GM21529 (cell line): ENCODE measurements around the gene NRN1.
"Not testable (repeated sequence)": the region's sequence is repeated elsewhere in the genome, so short reads cannot be mapped to it uniquely, and the experiment has no call there.

Experiments
- ATAC-seq: cut with Tn5 transposase; IDR thresholded peaks from one replicate; pipeline ENCODE4 v1.9.1; 2021; ENCODE audit not compliant: unreplicated experiment

Gene NRN1, protein sequence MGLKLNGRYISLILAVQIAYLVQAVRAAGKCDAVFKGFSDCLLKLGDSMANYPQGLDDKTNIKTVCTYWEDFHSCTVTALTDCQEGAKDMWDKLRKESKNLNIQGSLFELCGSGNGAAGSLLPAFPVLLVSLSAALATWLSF

DNA sequence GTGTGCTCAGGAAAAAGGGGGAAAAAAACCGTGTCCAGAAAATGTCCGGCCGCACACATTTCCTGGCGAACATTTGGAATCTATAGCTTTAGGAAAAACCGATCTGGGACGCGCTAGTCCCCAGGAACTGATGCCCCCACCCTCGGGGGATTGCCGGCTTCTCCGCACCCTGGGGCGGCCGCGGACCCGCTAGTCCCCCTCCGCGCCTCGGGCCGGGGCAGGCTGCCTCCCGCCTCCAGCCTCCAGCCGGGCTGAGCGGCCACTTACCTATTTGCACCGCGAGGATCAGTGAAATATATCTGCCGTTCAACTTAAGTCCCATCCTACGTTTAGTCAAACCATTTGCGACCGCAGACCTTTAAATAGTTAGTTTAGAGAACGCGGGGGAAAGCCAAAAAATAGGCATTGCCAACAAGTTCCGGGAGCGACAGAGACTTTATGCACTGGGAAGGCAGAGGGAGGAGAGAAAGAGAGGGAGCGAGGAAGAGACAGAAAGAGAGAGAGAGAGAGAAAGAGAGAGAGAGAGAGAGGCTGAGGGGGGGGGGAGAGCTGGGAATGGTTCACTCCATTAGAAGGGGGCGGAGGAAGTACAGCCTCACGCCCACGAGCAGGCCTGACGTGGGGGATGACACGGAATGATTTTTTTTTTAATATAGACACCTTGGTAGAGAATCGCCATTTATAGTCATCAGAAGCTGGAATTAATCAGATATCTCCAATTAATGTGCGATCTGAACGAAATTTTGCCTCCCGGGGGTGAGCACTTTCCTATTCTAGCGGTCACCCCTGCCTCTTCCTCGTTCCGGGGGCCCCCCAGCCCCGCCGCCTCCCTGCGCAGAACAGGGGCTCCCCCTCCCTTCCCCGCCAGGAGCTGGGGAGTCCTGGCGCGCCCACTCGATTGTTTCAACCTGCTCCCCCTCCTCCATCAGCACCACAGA lies at the start of gene NRN1:
TSS of gene NRN1 (minus strand) at position 498 of the 938 bp plus-strand sequence. CDS start at position 322, 176 bp downstream.
- ATAC-seq = peak; percentile 1

DNA sequence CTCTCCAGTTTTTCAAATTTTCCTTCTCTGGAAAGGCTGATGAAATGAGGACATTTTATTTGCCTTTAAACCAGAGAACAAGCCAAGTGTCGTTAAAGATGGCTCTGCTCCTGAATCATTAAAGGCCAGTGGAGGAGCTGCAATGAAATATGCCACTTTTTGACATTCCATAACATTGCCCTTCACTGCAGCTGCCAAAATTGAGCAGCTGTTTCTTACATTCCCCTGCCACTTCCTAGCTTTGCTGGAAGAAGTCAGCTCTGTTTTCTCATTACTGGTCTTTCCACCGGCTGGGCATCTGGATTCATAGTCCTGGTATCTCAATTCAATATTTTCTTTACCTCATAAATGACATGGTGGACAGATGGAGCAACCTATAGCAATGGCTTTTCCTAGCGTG lies 45.5 kb upstream of the NRN1 start:
- no peak for ATAC-seq

DNA sequence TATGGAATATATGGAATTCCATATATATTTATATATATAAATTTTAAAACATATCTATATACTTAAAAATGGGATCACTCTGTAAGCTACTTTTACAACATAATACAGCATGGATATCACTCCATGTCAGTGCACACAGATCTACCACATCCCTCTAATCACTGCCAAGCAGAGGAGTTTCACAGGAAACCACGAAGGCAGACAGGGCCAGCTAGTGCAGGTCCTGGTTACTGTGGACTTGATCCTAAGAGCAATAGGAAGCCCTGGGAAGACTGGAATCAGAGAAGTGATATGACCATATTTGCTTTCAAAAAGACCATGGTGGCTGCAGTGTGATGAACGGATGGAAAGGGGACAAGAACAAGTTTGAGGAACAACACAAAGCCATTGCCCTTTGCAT lies 40.0 kb upstream of the NRN1 start:
- ATAC-seq = no peak

DNA sequence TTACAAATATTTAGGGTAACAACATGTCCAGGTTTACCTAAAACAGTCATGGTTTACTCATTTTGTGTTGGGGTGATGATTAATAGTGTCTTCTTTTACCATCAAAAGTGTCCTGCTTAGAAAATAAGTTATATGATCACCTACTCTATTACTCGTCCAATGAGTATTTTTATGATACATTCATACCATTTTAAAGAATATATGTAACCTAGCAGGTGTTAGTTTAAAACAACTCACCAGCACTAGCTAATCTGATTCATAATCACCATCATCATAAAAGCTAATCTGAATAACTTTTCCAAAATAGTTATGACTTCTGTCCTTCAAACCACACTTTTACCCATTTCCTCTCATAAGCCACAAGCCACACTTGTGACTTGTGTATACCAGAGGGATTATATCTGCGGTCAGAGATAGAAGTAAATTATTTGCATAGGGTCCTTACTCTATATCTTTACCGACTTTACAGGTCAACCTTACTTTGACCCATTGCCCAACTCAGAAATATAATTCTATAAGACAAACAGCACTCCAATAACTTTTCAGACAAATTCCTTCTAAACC lies 33.3 kb upstream of the NRN1 start:
- ATAC-seq = no peak

DNA sequence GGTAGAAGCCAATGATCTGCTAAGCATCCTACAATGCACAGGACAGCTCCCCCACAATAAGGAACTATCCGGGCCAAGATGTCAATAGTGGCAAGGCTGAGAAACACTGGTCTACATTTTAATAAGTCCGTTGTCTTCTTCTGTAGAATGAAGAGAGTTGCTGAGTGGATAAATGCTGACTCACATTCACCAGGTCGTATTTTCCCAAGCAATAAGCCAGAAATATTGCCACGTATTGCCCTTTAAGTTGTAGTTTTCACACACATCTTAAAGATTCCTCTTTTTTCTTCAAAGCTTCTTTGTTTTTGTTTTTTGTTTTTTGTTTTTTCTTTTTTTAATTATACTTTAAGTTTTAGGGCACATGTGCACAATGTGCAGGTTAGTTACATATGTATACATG lies 30.5 kb upstream of the NRN1 start:
- ATAC-seq = no peak

DNA sequence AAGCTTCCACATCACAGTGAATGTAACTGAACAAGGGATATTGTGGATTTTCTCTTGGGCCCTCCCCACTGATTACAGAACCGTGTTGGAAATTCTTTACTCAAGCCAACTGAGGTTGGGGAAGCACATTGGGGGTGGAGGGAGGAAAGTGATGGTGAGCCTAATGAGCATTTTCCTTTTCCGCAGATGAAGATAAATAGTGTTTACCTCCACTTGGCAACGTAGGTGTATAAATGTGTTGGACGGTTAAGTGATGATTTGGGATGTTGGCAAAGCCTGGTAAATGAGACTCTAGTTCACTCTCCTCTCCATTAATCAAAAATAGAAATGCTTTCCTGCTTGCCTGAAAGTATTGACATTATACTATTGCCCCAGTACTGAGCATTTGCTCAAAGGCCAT lies 27.1 kb upstream of the NRN1 start:
- ATAC-seq = no peak

DNA sequence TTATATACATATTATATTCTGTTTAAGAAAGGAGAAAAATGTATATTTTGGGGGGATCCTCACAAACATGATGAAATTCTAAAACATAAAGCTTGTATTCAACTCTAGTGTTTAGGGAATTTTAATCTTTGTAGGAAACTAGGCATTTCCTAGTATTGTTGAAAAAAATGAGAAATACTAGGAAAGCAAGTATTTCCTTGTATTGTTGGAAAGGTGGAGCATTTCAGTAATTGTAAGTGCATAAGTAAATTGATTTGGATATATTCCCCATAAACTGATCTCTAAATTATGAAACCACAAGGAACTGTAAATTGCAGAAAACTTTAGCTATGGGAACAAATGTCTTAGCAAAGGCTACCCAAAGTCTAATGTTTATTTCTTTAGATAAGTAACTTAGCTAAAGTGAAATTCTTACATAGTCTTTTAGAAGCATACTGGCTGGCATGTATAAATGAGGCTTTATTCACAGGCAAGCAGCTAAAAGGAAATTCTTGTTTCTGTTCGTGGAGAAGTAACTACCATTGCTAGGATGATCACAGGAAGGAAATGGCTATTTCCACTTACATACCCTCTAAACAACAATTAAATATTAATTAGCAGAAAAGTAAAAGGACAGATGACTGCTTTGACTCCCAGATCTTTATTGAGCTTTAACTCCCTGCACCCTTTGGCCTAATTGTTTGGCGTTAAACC lies 19.9 kb upstream of the NRN1 start:
- ATAC-seq = no peak

DNA sequence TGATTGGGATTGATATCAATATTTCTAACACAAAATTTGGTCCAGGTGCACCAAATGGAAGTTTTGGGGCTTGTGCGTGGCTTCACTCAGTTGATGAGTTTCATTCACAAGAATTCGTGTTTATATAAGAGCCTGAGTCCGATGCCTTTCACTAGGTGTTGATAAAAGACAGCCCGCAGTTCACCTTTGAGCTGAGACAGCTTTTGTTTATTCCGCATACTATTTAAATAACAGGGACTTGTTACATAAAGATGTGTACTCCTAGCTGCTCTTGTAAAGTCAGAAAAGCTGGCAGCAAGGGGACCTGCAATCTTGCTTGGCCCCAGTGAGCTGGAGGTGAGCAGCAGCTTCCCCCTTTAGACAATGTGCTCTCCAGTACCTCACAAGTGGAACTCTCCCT lies 19.0 kb upstream of the NRN1 start:
- ATAC-seq = no peak

DNA sequence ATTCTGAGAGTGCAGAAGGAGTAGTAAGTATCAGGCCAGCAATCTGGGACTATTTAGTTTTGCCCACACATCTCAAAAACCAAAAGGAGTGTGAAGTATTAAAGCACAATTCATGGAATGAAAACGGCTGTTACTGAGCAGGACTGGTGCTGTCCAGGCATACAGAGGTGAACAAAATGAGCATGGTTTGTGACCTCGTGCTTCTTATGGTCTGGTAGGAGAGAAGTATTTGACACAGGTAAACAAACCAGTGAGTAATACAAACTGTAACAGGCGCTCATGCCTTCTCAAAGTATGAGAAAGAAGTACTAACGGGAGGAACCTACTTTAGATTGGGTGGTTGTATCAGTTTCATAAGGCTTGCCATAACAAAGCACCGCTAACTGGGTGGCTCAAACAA lies 17.5 kb upstream of the NRN1 start:
- no peak for ATAC-seq

DNA sequence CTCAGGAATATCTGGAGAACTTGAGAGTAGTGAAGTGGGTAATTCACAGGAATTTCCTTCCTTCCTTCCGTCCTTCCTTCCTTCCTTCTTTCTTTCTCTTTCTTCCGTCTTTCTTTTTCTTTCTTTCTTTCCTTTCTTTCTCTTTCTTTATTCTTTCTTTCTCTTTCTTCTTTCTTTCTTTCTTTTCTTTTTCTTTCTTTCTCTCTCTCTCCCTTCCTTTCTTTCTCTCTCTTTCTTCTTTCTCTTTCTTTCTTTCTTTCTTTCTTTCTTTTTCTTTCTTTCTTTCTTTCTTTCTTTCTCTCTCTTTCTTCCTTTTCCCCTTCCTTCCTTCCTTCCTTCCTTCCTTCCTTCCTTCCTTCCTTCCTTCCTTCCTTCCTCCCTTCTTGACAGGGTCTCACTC lies 16.1 kb upstream of the NRN1 start:
- ATAC-seq = not testable (repeated sequence)

DNA sequence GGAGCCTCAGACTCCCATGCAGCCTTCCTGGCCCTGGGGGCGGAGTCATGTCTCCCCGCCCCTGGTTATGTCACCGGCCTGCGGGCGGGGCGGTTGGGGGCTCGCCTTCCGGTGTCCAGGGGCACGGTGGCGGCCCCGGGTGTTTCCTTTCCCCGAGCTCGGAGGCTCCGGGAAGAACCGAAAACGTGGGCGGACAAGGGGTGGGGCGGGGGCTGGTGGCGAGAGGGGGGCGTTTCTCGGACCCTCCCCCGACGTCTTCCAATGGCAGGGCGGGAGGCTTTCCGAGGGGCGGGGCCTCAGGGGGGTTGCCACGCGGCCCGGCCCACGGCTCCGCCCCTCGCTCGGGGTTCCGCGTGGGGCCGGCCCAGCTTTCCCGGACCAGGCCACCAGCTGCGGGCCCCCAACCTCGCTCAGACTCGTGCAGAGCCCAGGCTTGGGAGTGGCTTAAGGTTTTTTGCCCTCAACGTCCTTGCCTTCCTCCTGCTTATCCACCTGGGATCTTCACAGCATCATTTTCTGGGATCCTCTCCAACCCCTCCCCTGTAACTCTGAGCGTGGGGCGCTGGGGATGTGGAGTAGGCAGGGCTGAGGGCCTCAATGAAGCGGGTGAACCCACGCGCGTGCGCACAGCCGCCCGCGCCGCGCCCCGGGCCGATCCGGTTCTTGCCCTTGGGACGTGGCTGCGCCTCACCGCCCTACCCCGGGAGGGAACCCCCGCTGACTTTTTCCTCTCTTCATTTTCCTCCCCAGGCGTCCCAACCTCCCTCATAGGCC lies 2.1 kb upstream of the NRN1 start:
- peak; percentile 70 for ATAC-seq

DNA sequence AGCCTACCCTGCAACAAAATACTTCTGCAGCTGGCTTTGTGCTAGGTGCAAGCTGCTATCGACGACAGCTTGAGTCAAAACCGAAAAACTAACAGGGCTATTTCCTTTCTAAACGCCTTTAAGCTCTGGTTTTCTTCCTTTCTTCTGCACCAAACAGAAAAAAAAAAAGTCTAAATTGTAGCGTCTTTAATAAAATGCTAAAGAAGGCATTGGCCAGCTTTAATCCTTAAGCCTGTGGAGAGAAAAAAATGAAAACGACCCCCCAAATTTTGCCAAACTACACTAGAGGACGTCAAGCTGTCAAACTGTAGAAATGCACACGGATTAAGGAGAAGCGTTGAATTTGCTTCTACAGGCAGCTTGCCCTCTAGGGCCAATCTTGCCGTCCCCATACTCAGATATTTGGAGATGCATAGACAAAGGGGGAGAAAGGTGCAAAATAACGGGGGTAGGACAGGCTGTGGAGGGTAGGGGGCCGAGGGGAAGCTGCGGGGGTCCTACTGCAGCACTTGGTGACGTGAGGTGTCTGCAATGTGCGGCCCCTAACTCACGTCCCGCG lies 1.4 kb upstream of the NRN1 start:
- peak; percentile 8 for ATAC-seq

DNA sequence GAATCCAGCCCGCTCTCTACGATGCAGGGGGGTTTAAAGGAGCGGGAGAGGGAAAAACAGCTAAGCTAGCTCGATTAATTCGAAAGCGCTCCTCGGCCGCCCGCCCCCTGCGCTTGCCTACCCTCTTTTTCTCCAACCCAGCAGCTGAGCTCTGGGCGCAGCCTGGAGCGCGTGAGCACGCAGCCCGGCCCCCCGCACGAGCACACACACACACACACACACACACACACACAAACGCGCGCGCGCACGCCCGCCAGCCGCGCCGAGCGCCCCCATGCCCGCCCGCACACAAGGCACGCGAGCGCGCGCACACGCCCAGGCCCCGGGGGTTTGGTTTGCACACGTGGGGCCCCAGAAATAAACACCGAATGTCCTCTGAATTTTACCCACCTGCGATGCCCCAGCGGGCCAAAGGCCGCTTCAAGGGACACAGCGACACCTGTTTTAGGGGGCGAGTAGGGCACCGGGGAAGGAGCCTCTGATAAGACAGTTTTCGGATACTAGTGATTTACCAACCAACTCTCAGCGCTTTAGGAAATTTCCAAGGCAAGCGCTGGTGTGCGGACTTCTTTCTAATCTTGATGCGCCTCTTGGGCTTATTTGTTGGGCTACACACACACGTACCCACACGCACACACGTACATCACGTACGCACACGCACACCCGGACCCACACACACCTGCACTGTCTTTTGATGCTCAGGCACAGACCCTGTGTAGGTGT lies 802 bp upstream of the NRN1 start:
- ATAC-seq = peak; percentile 37

DNA sequence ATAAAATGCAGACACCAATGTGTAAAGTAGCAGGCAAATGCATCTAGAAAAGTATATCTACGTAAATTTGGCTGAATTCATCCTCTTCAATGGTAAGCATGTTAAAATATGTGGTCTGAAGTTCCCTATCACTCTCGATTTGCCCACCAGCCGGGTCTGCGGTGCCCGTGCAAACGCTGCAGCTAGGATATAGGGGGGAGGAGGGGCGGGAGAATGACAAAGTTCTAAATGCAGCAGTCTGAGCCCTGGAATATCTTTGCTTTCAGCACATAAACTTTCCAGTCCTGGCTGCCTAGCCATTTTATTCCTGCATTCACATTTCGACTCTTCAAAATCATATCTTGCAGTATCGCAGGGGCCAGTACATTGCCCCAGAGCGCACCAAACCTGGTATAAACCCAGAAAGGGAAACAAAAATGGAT lies 708 bp downstream of the NRN1 start:
- no peak for ATAC-seq

DNA sequence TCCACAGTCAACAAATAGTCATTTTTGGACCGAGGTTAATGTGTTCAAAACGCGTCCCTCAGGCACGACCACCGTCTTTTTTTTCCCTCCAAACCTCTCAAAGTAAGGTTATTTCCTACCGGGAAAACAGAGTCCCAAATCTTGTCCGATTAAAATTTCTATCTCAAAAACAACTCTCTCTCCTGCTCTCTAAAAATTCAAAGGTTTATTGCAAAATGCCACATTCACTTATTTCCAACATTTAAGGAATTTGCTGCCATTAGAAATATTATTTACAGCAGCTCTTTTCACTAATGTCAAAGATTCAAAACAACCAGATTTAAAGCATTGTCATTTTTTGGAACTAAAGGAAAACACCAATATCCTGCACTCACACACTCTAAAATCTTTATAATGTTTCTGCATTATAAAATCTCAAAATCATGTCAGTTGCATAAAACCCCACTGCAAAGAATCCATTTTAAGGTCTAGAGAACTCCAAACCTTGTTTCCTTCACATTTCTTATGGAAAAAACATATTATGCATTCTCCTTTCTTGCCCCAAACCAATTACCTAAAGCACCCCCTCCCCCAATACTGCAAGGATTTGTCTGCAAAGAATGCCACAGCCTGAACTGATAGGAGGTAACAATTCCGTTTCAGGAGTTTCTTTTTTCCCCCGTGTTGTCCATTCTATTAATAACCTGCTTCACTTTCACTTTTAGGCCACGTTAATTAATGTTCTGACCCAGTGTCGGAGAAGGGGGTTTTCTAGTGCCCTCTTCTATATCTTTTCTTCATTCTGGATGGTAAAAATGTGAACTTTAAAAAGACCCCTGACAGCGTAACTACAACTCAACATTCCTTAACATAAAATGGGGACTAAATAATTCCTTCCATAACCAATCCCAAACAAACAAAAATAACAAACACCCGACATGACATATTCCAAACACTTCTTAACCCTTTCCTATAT lies 1.4 kb downstream of the NRN1 start:
- no peak for ATAC-seq

DNA sequence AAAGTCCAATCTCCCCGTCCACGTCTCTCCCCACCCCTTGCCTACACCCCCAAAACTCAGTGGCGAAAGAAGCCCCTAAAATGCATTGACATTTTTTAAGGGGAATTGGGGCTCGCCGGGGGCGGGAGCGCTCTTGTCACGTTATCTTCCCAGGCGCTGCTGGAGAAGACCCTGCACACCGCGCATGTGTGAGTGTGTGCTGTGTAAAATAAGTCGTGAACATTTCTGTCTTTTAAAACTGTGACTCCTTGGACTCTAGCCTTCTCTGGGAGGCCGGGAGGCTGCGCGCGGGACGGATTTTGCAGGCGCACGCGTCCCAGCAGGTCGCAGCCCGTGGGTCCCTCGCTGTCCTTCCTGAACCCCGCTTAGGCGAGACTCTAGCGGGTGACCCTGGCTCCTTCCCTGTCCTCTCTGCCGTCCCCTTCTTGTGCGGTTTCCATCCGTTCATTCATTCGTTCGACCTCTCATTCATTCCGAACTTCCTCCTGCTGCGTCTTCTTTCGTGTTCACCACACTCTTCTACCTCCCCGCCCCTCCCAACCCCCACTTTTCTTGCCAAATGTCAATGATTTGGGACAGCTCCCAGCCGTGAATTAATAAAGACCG lies 2.2 kb downstream of the NRN1 start:
- ATAC-seq = no peak

DNA sequence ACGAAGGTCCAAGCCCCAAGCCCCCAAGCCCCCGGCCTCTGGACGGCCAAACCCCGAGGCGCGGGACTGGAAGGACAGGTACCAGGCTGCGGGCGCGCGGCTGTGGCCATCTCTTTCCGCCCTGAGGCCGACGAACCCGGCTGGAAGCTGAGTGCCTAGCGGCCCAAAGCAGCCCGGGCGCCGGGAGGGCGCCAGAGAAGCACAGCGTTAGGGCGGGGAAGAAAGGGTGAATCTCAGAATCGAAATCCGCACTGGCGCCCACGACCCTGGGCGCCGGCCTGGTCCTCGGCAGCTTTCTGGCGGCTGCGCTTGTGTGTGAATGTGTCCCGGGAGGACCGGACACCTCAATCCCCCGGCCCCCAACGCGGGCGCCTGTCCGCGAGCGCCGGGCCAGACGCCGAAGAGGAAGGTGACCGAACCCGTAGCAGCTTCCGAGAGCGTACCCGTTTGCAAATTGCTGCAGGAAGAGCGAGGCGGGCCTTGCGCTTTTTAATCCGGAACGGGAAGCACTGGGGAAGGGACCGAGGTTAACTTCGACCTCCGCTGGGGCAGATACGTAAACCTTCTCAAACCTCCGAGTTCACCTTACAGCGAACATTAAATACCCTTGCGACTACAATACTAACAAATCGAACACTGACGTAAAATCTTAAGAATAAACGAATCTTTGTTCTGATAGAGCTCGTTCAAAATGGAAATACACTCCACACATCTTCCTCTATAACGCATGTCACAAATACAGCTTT lies 2.9 kb downstream of the NRN1 start:
- ATAC-seq = no peak
